ENCODE measurements around the gene GRIA3. TPM values are rescaled to one million over a fixed set of nuclear protein-coding genes. Genes with fewer than 3 reads are reported as not detected.

Gene GRIA3
- total RNA-seq, 1 experiment from 2014 or later: 3.8 TPM

DNA sequence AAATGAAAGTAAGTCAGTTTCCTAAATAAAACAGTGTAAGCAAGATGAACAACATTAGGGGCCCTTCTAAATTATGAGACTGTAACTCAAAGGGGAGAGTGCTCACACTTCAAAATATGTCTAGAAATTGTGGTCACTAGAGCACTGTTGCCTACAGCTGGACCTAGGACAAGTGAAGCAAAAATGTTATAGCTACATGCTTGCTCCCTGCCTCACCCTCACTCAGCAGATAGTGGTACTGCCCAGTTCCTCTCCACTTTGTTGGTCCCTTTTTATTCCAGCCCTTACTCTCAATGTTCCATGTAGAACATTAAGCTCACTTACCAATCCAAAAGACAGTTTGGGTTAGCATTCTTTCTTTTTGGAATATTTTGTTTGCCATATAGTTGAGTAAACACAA, 147.3 kb downstream of the GRIA3 start:
- ATAC-seq (no peak), DNase-seq (ENCODE audit: low spot score) (no peak)
- Mint-ChIP-seq H3K4me1 (no peaks in the 10 kb centered on the region), H3K9me3 (no peaks in the 10 kb centered on the region), H3K27ac (no peak overlapping the region), H3K27me3 (ENCODE audit: low read depth) (no peaks in the 10 kb centered on the region), H3K4me3 (no peak overlapping the region), H3K36me3 (no peaks in the 10 kb centered on the region)
- ChIA-PET POLR2A (no interaction called here), CTCF (no interaction called here)
- TF ChIP-seq OVOL2 (CRISPR knock-in tag; IDR thresholded peaks at IDR 0.05; ENCODE audit: borderline replicate concordance) (no peak), TCF7 (CRISPR knock-in tag; IDR thresholded peaks at IDR 0.05; ENCODE audit: low read depth) (no peak), ELF4 (CRISPR knock-in tag; IDR thresholded peaks at IDR 0.05; ENCODE audit: low read depth) (no peak), IRF2 (CRISPR knock-in tag; IDR thresholded peaks at IDR 0.05; ENCODE audit: borderline replicate concordance, low read depth) (no peak), ETV6 (CRISPR knock-in tag; IDR thresholded peaks at IDR 0.05) (no peak), CREB1 (CRISPR knock-in tag; IDR thresholded peaks at IDR 0.05) (no peak), RELA (CRISPR knock-in tag; IDR thresholded peaks at IDR 0.05; ENCODE audit: borderline replicate concordance) (no peak)
- TF ChIP-seq, protein P1, sequence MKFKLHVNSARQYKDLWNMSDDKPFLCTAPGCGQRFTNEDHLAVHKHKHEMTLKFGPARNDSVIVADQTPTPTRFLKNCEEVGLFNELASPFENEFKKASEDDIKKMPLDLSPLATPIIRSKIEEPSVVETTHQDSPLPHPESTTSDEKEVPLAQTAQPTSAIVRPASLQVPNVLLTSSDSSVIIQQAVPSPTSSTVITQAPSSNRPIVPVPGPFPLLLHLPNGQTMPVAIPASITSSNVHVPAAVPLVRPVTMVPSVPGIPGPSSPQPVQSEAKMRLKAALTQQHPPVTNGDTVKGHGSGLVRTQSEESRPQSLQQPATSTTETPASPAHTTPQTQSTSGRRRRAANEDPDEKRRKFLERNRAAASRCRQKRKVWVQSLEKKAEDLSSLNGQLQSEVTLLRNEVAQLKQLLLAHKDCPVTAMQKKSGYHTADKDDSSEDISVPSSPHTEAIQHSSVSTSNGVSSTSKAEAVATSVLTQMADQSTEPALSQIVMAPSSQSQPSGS (CRISPR knock-in tag; IDR thresholded peaks at IDR 0.05; ENCODE audit: borderline replicate concordance, low read depth): no peak
- TF ChIP-seq, protein P2, sequence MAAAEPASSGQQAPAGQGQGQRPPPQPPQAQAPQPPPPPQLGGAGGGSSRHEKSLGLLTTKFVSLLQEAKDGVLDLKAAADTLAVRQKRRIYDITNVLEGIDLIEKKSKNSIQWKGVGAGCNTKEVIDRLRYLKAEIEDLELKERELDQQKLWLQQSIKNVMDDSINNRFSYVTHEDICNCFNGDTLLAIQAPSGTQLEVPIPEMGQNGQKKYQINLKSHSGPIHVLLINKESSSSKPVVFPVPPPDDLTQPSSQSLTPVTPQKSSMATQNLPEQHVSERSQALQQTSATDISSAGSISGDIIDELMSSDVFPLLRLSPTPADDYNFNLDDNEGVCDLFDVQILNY (CRISPR knock-in tag; IDR thresholded peaks at IDR 0.05): no peak

DNA sequence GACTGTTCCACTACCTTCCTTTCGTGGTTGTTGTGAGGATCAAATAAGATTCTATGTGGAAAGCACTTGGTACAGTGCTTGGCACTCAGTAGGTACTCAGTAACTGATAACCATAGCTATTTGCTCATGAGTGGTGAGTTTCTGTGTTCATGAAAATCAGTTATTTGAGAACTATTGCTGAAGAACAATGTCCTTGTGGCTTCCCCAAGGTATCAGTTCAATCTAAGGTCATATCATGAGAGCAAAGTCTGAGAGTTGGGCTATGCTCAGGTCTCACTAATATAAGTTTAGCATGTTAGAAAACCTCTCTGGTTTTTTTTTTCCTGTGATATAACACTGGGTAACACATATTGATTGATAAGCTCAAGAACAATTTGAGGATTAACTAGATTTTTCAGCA, 147.8 kb downstream of the GRIA3 start:
- Mint-ChIP-seq H3K27me3 (ENCODE audit: low read depth) (no peaks in the 10 kb centered on the region), H3K27ac (no peak overlapping the region), H3K4me1 (no peaks in the 10 kb centered on the region; the same call in 1 of the 2 replicates), H3K36me3 (no peaks in the 10 kb centered on the region), H3K4me3 (no peak overlapping the region), H3K9me3 (no peaks in the 10 kb centered on the region)
- TF ChIP-seq KAT7 (CRISPR knock-in tag; IDR thresholded peaks at IDR 0.05; ENCODE audit: borderline replicate concordance): no peak
- no peak for TF ChIP-seq ZNF423 (CRISPR knock-in tag; IDR thresholded peaks at IDR 0.05)
- TF ChIP-seq, protein P3, sequence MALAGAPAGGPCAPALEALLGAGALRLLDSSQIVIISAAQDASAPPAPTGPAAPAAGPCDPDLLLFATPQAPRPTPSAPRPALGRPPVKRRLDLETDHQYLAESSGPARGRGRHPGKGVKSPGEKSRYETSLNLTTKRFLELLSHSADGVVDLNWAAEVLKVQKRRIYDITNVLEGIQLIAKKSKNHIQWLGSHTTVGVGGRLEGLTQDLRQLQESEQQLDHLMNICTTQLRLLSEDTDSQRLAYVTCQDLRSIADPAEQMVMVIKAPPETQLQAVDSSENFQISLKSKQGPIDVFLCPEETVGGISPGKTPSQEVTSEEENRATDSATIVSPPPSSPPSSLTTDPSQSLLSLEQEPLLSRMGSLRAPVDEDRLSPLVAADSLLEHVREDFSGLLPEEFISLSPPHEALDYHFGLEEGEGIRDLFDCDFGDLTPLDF (CRISPR knock-in tag; IDR thresholded peaks at IDR 0.05): no peak
- TF ChIP-seq, protein P4, sequence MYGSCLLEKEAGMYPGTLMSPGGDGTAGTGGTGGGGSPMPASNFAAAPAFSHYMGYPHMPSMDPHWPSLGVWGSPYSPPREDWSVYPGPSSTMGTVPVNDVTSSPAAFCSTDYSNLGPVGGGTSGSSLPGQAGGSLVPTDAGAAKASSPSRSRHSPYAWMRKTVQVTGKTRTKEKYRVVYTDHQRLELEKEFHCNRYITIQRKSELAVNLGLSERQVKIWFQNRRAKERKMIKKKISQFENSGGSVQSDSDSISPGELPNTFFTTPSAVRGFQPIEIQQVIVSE (CRISPR knock-in tag; IDR thresholded peaks at IDR 0.05; ENCODE audit: borderline replicate concordance): no peak
- TF ChIP-seq, protein P5, sequence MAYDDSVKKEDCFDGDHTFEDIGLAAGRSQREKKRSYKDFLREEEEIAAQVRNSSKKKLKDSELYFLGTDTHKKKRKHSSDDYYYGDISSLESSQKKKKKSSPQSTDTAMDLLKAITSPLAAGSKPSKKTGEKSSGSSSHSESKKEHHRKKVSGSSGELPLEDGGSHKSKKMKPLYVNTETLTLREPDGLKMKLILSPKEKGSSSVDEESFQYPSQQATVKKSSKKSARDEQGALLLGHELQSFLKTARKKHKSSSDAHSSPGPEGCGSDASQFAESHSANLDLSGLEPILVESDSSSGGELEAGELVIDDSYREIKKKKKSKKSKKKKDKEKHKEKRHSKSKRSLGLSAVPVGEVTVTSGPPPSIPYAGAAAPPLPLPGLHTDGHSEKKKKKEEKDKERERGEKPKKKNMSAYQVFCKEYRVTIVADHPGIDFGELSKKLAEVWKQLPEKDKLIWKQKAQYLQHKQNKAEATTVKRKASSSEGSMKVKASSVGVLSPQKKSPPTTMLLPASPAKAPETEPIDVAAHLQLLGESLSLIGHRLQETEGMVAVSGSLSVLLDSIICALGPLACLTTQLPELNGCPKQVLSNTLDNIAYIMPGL (CRISPR knock-in tag; IDR thresholded peaks at IDR 0.05): no peak
- TF ChIP-seq, protein P6, sequence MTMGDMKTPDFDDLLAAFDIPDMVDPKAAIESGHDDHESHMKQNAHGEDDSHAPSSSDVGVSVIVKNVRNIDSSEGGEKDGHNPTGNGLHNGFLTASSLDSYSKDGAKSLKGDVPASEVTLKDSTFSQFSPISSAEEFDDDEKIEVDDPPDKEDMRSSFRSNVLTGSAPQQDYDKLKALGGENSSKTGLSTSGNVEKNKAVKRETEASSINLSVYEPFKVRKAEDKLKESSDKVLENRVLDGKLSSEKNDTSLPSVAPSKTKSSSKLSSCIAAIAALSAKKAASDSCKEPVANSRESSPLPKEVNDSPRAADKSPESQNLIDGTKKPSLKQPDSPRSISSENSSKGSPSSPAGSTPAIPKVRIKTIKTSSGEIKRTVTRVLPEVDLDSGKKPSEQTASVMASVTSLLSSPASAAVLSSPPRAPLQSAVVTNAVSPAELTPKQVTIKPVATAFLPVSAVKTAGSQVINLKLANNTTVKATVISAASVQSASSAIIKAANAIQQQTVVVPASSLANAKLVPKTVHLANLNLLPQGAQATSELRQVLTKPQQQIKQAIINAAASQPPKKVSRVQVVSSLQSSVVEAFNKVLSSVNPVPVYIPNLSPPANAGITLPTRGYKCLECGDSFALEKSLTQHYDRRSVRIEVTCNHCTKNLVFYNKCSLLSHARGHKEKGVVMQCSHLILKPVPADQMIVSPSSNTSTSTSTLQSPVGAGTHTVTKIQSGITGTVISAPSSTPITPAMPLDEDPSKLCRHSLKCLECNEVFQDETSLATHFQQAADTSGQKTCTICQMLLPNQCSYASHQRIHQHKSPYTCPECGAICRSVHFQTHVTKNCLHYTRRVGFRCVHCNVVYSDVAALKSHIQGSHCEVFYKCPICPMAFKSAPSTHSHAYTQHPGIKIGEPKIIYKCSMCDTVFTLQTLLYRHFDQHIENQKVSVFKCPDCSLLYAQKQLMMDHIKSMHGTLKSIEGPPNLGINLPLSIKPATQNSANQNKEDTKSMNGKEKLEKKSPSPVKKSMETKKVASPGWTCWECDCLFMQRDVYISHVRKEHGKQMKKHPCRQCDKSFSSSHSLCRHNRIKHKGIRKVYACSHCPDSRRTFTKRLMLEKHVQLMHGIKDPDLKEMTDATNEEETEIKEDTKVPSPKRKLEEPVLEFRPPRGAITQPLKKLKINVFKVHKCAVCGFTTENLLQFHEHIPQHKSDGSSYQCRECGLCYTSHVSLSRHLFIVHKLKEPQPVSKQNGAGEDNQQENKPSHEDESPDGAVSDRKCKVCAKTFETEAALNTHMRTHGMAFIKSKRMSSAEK (CRISPR knock-in tag; IDR thresholded peaks at IDR 0.05; ENCODE audit: borderline replicate concordance): no peak
- TF ChIP-seq, protein P7, sequence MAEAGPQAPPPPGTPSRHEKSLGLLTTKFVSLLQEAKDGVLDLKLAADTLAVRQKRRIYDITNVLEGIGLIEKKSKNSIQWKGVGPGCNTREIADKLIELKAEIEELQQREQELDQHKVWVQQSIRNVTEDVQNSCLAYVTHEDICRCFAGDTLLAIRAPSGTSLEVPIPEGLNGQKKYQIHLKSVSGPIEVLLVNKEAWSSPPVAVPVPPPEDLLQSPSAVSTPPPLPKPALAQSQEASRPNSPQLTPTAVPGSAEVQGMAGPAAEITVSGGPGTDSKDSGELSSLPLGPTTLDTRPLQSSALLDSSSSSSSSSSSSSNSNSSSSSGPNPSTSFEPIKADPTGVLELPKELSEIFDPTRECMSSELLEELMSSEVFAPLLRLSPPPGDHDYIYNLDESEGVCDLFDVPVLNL (CRISPR knock-in tag; IDR thresholded peaks at IDR 0.05; ENCODE audit: borderline replicate concordance, low read depth): no peak
- no peak for TF ChIP-seq TCF7 (CRISPR knock-in tag; IDR thresholded peaks at IDR 0.05; ENCODE audit: low read depth)
- DNase-seq (ENCODE audit: low spot score): no peak
- ChIA-PET POLR2A (no interaction called here), CTCF (no interaction called here)
- no peak for ATAC-seq
